Measurements from ENCODE around the gene TMEM62. TPM values are rescaled to one million over a fixed set of nuclear protein-coding genes. Genes with fewer than 3 reads are reported as not detected.
A peak's percentile ranks its signal among the peaks of the same experiment; 100 is the strongest.

TMEM62 gene
- total RNA-seq, 1 donor from 2014 or later: 26.2 TPM

DNA sequence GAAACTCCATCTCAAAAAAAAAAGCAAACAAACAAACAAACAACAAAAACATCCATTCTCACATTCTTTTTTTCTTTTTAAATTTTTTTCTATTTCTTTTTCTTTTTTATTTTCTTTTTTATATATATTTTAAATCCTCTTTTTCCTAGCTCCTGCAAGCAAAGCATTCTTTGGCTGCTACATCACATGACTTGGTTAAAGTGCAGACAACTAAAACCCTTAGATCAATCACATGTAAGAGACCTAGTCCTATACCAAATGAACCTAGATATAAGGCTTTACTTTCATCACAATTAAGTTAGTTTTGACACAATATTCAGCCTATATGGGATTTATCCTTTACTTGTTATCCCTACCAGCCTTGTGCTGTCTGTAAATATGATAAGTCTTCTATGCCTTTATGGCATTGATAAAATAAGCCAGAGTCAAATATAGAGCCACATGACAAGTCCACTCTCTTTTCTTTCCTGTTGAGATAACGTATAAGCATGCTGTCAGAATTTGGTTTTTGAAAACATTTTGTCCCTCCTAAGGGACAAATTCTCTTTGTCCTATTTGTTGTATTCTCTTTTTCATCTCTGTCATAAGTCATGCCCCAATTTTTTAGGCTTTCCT is 38.9 kb upstream of the TMEM62 start:
- ATAC-seq: no peak
- Histone ChIP-seq H3K27me3 (ENCODE audit: low read depth) (no peaks in the 10 kb centered on the region), H3K9me3 (no peaks in the 10 kb centered on the region), H3K4me3 (no peak overlapping the region), H3K36me3 (no peaks in the 10 kb centered on the region), H3K4me1 (peaks cover 18% of the 10 kb centered on the region), H3K27ac (no peak overlapping the region)
- intact Hi-C loops (cut with DNase I): no loop called here
- DNase-seq: no peak
- TF ChIP-seq, protein P1, sequence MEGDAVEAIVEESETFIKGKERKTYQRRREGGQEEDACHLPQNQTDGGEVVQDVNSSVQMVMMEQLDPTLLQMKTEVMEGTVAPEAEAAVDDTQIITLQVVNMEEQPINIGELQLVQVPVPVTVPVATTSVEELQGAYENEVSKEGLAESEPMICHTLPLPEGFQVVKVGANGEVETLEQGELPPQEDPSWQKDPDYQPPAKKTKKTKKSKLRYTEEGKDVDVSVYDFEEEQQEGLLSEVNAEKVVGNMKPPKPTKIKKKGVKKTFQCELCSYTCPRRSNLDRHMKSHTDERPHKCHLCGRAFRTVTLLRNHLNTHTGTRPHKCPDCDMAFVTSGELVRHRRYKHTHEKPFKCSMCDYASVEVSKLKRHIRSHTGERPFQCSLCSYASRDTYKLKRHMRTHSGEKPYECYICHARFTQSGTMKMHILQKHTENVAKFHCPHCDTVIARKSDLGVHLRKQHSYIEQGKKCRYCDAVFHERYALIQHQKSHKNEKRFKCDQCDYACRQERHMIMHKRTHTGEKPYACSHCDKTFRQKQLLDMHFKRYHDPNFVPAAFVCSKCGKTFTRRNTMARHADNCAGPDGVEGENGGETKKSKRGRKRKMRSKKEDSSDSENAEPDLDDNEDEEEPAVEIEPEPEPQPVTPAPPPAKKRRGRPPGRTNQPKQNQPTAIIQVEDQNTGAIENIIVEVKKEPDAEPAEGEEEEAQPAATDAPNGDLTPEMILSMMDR (IDR thresholded peaks at IDR 0.05): no peak

DNA sequence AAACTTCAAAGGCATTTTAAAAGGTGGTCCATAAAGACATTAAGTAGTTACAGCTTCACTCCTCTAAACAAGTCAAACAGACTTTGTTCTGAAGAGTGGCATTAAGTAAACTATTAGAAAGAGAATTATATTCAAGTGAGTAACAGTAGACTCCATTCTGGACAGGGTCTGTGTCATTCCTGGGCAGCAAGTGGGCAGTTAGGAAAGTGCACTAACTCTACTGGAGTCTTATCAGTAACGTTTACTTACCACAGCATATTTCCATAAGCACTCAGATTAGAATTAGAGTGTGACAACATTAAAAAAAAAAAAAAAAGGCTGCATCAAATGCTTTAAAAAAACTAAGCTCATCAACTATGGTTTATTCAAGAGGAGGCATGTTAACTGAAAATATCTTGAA is 38.1 kb upstream of the TMEM62 start:
- TF ChIP-seq, protein P1 (IDR thresholded peaks at IDR 0.05): no peak
- peak; percentile 49 to 70 for ATAC-seq
- Histone ChIP-seq H3K9me3 (no peaks in the 10 kb centered on the region), H3K27me3 (ENCODE audit: low read depth) (no peaks in the 10 kb centered on the region), H3K27ac (no peak overlapping the region), H3K4me1 (peaks cover 18% of the 10 kb centered on the region), H3K4me3 (no peak overlapping the region), H3K36me3 (peaks cover 4% of the 10 kb centered on the region)
- intact Hi-C loops (cut with DNase I): no loop called here
- no peak for DNase-seq

DNA sequence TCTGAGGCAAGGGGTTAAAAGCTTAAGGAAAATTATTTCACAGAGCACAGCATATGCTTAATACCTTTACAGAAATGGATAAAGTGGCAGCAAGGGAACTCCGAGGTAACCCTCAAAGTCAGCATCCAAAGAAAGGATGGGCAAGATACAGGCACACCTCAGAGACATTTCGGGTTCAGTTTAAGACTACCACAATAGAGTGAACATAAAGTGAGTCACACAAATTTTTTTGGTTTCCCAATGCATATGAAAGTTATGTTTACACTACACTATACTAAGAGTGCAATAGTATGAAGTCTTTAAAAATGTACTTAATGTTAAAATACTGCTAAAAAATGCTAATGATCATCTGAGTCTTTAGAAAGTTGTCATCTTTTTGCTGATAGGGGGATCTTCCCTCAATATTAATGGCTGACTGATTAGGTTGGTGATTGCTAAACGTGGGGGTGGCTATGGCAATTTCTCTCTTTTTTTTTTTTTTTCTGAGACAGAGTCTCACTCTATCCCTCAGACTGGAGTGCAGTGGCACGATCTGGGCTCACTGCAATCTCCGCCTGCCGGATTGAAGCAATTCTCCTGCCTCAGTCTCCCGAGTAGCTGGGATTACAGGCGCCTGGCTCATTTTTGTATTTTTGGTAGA is 37.6 kb upstream of the TMEM62 start:
- H3K9me3 ChIP-seq: no peaks in the 10 kb centered on the region
- intact Hi-C loops (cut with DNase I): no loop called here
- no peaks in the 10 kb centered on the region for H3K27me3 ChIP-seq (ENCODE audit: low read depth)
- H3K36me3 ChIP-seq: peaks cover 10% of the 10 kb centered on the region
- peaks cover 18% of the 10 kb centered on the region for H3K4me1 ChIP-seq
- H3K4me3 ChIP-seq: no peak overlapping the region
- DNase-seq (no peak), ATAC-seq (no peak)
- TF ChIP-seq, protein P1 (IDR thresholded peaks at IDR 0.05): no peak
- H3K27ac ChIP-seq: no peak overlapping the region

DNA sequence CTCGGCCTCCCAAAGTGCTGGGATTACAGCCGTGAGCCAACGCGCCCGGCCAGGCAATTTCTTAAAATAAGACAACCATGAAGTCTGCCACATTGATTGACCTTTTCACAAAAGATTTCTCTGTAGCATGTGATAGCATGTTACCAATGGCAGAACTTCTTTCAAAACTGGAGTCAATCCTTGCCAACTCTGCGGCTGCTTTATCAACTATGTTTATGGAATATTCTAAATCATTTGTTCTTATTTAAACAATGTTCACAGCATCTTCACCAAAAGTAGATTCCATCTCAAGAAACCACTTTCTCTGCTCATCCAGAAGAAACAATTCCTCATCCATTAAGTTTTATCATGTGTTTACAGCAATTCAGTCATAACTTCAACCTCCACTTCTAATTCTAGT is 37.0 kb upstream of the TMEM62 start:
- DNase-seq: no peak
- Histone ChIP-seq H3K4me1 (peaks cover 18% of the 10 kb centered on the region), H3K4me3 (no peak overlapping the region), H3K9me3 (no peaks in the 10 kb centered on the region), H3K27ac (no peak overlapping the region), H3K36me3 (peaks cover 14% of the 10 kb centered on the region), H3K27me3 (ENCODE audit: low read depth) (no peaks in the 10 kb centered on the region)
- TF ChIP-seq, protein P1 (IDR thresholded peaks at IDR 0.05): no peak
- intact Hi-C loops (cut with DNase I): no loop called here
- ATAC-seq: no peak

DNA sequence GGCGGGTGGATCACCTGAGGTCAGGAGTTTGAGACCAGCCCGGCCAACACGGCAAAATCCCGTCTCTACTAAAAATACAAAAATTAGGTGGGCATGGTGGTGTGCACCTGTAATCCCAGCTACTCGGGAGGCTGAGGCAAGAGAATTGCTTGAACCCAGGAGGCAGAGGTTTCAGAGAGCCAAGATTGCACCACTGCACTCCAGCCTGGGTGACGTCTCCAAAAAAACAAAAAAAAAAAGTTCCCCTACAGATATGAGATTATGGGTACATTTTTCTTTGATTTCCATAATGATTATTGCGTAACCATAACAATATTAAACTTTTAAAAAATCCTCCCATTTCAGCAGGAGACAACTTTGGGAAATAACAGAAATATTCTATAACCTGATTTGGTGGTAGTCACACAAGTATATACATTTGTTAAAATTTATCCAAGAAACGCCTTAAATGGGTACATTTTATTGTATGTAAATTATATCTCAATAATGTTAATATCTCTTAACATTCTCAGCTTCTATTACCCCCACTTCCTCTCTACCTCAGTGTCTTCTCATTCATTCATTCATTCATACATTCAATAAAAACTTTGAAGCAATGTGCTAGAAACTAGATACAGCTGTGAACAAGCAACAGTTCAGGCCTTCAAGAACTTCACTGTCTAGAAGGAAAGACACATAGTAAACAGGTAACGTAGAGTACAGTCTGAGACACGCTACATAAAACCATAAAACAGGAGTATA is 34.1 kb upstream of the TMEM62 start:
- H3K27ac ChIP-seq: no peak overlapping the region
- intact Hi-C loops (cut with DNase I): no loop called here
- H3K9me3 ChIP-seq: no peaks in the 10 kb centered on the region
- H3K36me3 ChIP-seq: peaks cover 14% of the 10 kb centered on the region
- ATAC-seq (no peak), DNase-seq (no peak)
- H3K27me3 ChIP-seq (ENCODE audit: low read depth): no peaks in the 10 kb centered on the region
- H3K4me3 ChIP-seq: no peak overlapping the region
- peaks cover 27% of the 10 kb centered on the region for H3K4me1 ChIP-seq
- TF ChIP-seq, protein P1 (IDR thresholded peaks at IDR 0.05): no peak

Measured in lower lobe of right lung (tissue), 2 donors.